Right cardiac atrium (tissue), 5 donors: Measurements from ENCODE around the gene RELT. TPM values are rescaled to one million over a fixed set of nuclear protein-coding genes. Genes with fewer than 3 reads are reported as not detected.
A peak's percentile ranks its signal among the peaks of the same experiment; 100 is the strongest.

Source experiments
- ATAC-seq, 2 donors: fragments of 200-7000 bp; cut with Tn5 transposase; one replicate each; pipeline versions ENCODE4 v1.8.0 to v1.9.1; 2020; ENCODE audit warnings: moderate library complexity in 2 of 2, mild to moderate bottlenecking in 1 of 2
- DNase-seq, 3 donors: peaks; one replicate each; pipeline ENCODE4 v3.0.0-alpha.2; 2020
- H3K27ac ChIP-seq: one replicate; pipeline ENCODE4 v1.5.1; 2013; ENCODE audit warnings: mild to moderate bottlenecking, low read length, control low read depth, moderate library complexity
- H3K27me3 ChIP-seq: one replicate; pipeline ENCODE4 v1.6.1; 2013; ENCODE audit not compliant: control insufficient read depth, insufficient read depth
- H3K4me1 ChIP-seq: one replicate; pipeline ENCODE4 v1.6.1; 2013; ENCODE audit warnings: low read length; ENCODE audit not compliant: control insufficient read depth, insufficient read depth
- H3K4me3 ChIP-seq: one replicate; pipeline ENCODE4 v1.5.1; 2013; ENCODE audit warnings: low read length, control low read depth
- H3K9me3 ChIP-seq: one replicate; pipeline ENCODE4 v1.6.1; 2013; ENCODE audit warnings: low read length; ENCODE audit not compliant: control insufficient read depth
- WGBS: extraction: QIAGEN DNeasy Blood & Tissue Kit; methylation state at CpG from one replicate; pipeline ENCODE4 v1.1.7; 2013; 5-methylcytosine and 5-hydroxymethylcytosine counted together
- intact Hi-C, 4 donors: fragments of 100-400 bp; cut with DNase I; formaldehyde crosslinking; loops; one replicate each; pipeline versions ENCODE4 v1.11.0 to v1.14.0; 2022 to 2023
- polyA plus RNA-seq: library from polyadenylated mRNA; stranded (reverse); fragments of 200-250 nt; gene quantifications from one replicate; pipeline ENCODE4 v1.2.3, GENCODE V29; 2013
- total RNA-seq, 4 donors: library from RNA; stranded (reverse); fragmentation: NEBNext Ultra II Directional; extraction: Animal tissue kit (Norgen Biotek cat#: 25700); gene quantifications; one replicate each; pipeline ENCODE4 v1.2.1, GENCODE V29; 2021
- donor health status: healthy with polysubstance abuse.
- donor health status: DM: no; HTN: yes; CAD: no.
- donor health status: DM: no; HTN: no; CAD: no.
- donor health status: DM: no; HTN: yes; CAD: no; lungs with severe emphysema.
- donor health status: DM: yes; HTN: yes; CAD: no.

RELT gene
- total and polyA plus RNA-seq, 5 donors, result 3.9 to 11.2 (median 6.0) TPM

GRCh38 chr11:73393479-73394415 lies 17.5 kb downstream of the RELT start:
- ATAC-seq, result peak; percentile 52 to 62
- Histone ChIP-seq H3K4me1 (no peaks in the 10 kb centered on the region), H3K27me3 (no peaks in the 10 kb centered on the region), H3K4me3 (no peak overlapping the region), H3K9me3 (no peaks in the 10 kb centered on the region), H3K27ac (no peak overlapping the region)
- intact Hi-C loops, result loop anchor here in 3 of 4 donors (5.0 kb wide), 2 partner anchors 41 to 96 kb away; no protein-coding TSS in a partner anchor
- DNase-seq, result peak; percentile 76 to 90 (median 88)
- WGBS, result 71% methylated on average over 16 of the region's 16 CpGs

DNA sequence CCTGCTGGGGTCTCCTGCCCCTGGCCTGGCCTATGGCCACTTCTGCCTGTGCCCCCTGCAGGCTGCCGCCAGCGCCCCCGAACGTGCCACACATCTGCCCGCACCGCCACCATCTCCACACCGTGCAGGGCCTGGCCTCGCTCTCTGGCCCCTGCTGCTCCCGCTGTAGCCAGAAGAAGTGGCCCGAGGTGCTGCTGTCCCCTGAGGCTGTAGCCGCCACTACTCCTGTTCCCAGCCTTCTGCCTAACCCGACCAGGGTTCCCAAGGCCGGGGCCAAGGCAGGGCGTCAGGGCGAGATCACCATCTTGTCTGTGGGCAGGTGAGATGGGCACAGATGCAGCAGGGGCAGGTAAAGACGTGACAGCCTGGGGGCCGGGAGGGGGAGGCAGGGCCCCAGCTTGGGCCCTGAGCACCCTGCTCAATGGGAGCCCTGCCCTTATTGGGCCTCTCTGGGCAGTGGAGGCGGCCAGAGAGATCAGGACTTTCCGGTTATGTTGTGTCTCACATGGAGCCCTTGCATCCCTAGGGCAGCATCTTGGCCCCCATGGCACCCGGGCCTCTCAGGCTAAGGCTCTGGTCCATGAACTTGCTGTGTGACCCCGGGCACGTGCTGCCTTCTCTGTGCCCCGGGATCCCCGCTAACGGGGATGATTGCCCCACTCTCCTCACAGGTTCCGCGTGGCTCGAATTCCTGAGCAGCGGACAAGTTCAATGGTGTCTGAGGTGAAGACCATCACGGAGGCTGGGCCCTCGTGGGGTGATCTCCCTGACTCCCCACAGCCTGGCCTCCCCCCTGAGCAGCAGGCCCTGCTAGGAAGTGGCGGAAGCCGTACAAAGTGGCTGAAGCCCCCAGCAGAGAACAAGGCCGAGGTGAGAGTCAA lies 18.5 kb downstream of the RELT start:
- ATAC-seq (no peak), DNase-seq (peak; percentile 13 to 62 (median 48))
- no peaks in the 10 kb centered on the region for H3K9me3 ChIP-seq
- no peaks in the 10 kb centered on the region for H3K4me1 ChIP-seq
- no peaks in the 10 kb centered on the region for H3K27me3 ChIP-seq
- no peak overlapping the region for H3K4me3 ChIP-seq
- H3K27ac ChIP-seq, result no peak overlapping the region
- intact Hi-C loops, result loop anchor here in 3 of 4 donors (5.0 kb wide), 2 partner anchors 42 to 97 kb away; no protein-coding TSS in a partner anchor
- 92% methylated on average over 34 of the region's 34 CpGs for WGBS

- no peaks in the 10 kb centered on the region for H3K27me3 ChIP-seq
- 91% methylated on average over 22 of the region's 22 CpGs for WGBS
- intact Hi-C loops, result no loop called here
- DNase-seq (peak; percentile 11 to 66 (median 47)), ATAC-seq (no peak)
- no peak overlapping the region for H3K27ac ChIP-seq
- H3K4me1 ChIP-seq, result no peaks in the 10 kb centered on the region
- no peak overlapping the region for H3K4me3 ChIP-seq
- no peaks in the 10 kb centered on the region for H3K9me3 ChIP-seq
Observed at GRCh38 chr11:73395297-73396208, 19.4 kb downstream of the RELT start.

GRCh38 chr11:73396251-73396930 lies 20.2 kb downstream of the RELT start:
- Histone ChIP-seq H3K4me1 (no peaks in the 10 kb centered on the region), H3K4me3 (no peak overlapping the region), H3K9me3 (no peaks in the 10 kb centered on the region), H3K27ac (no peak overlapping the region), H3K27me3 (no peaks in the 10 kb centered on the region)
- WGBS, result 84% methylated on average over 6 of the region's 6 CpGs
- intact Hi-C loops, result no loop called here
- ATAC-seq (no peak), DNase-seq (peak in 2 of 3 donors; percentile 11 to 44)

- 69% methylated on average over 7 of the region's 7 CpGs for WGBS
- no peaks in the 10 kb centered on the region for H3K27me3 ChIP-seq
- H3K27ac ChIP-seq, result no peak overlapping the region
- H3K9me3 ChIP-seq, result no peaks in the 10 kb centered on the region
- peak; percentile 18 to 65 (median 40) for DNase-seq
- H3K4me3 ChIP-seq, result no peak overlapping the region
- H3K4me1 ChIP-seq, result no peaks in the 10 kb centered on the region
- intact Hi-C loops, result no loop called here
- peak in 1 of 2 donors; percentile 15 for ATAC-seq
Observed at GRCh38 chr11:73396985-73397384, 20.8 kb downstream of the RELT start.

- 90% methylated on average over 8 of the region's 8 CpGs for WGBS
- DNase-seq (peak in 1 of 3 donors; percentile 6), ATAC-seq (no peak)
- no peaks in the 10 kb centered on the region for H3K4me1 ChIP-seq
- H3K9me3 ChIP-seq, result no peaks in the 10 kb centered on the region
- no peak overlapping the region for H3K27ac ChIP-seq
- no peaks in the 10 kb centered on the region for H3K27me3 ChIP-seq
- H3K4me3 ChIP-seq, result no peak overlapping the region
- intact Hi-C loops, result no loop called here
Observed at GRCh38 chr11:73397468-73398131, 21.4 kb downstream of the RELT start.

- 76% methylated on average over 5 of the region's 5 CpGs for WGBS
- intact Hi-C loops, result no loop called here
- no peak for ATAC-seq
- Histone ChIP-seq H3K9me3 (no peaks in the 10 kb centered on the region), H3K4me1 (no peaks in the 10 kb centered on the region), H3K4me3 (no peak overlapping the region), H3K27me3 (no peaks in the 10 kb centered on the region), H3K27ac (no peak overlapping the region)
- peak in 1 of 3 donors; percentile 2 for DNase-seq
Observed at GRCh38 chr11:73398132-73398526, 21.9 kb downstream of the RELT start.

DNA sequence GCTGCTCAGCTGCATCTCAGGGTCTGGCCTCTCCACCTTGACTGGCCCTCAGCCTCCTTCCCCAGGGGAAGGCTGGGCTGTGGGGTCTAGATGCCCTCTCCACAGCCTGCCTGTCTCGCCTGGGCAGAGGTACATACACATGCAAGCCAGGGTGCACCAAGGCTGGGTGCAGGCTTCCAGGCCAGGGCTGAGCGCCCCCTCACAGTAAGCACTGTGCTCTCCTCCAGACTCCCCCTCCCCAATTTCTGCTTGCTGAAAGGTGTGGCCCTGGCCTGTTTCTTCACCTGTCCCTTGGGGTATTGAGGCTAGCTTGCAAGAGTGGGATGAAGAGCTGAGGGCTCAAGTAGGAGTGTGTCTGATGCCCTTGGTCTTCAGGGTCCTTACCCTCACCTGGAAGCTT lies 22.5 kb downstream of the RELT start:
- DNase-seq (peak in 1 of 3 donors; percentile 8), ATAC-seq (peak in 1 of 2 donors; percentile 1)
- Histone ChIP-seq H3K27me3 (no peaks in the 10 kb centered on the region), H3K27ac (no peak overlapping the region), H3K9me3 (no peaks in the 10 kb centered on the region), H3K4me1 (no peaks in the 10 kb centered on the region), H3K4me3 (no peak overlapping the region)
- 97% methylated on average over 2 of the region's 2 CpGs for WGBS
- intact Hi-C loops, result no loop called here

DNA sequence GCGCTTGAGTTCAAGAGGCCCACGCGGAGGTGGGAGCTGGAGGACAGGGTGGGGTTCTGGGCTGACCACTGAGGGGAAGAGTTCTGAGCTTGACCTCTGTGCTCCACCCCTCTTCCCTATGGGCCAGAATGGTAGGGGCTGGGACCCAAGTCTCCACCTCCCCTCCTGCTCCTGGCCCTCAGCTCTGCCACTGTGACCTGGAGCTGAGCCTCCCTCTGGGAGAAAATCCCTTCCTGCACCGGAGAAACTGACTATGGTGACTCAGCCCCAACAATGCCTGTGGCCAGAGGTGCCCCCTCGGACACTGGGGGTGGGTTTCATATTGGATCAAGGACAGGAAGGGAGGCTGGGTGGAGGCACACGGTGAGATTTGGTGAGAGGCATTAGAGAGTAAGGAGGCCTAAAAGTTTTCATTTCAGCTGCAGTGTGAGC lies 23.0 kb downstream of the RELT start:
- DNase-seq (peak in 2 of 3 donors; percentile 49 to 55), ATAC-seq (peak; percentile 18 to 69)
- no peak overlapping the region for H3K27ac ChIP-seq
- no peak overlapping the region for H3K4me3 ChIP-seq
- intact Hi-C loops, result no loop called here
- H3K9me3 ChIP-seq, result no peaks in the 10 kb centered on the region
- no peaks in the 10 kb centered on the region for H3K4me1 ChIP-seq
- WGBS, result 54% methylated on average over 6 of the region's 6 CpGs
- no peaks in the 10 kb centered on the region for H3K27me3 ChIP-seq
